ENCODE data around the gene REEP2. TPM values are rescaled to one million over a fixed set of nuclear protein-coding genes. Genes with fewer than 3 reads are reported as not detected.

Gene REEP2
- total RNA-seq, 1 donor from 2014 or later: 17.2 TPM

DNA sequence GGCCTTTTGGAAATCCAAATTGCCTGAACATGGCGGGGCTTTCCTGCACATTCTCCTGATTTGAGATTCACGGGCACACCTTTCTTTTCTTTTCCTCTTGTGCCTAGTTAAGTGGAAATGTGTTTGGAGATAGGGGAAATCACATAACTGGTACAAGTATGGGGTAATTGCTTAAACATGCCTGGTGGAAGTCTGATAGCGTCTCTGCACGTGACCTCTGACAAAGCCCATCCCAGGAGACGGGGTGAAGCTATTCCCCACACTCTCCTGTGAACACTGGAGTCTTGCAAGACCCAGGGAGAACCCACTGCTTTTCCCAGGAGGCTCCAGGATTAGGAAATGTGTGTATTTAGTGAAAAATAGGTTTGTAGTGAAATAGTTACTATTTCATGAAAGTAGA, 2.9 kb upstream of the REEP2 start:
- no peak overlapping the region for H3K4me3 Mint-ChIP-seq (ENCODE audit: unreplicated experiment)
- H3K9me3 Mint-ChIP-seq (ENCODE audit: unreplicated experiment): no peaks in the 10 kb centered on the region

DNA sequence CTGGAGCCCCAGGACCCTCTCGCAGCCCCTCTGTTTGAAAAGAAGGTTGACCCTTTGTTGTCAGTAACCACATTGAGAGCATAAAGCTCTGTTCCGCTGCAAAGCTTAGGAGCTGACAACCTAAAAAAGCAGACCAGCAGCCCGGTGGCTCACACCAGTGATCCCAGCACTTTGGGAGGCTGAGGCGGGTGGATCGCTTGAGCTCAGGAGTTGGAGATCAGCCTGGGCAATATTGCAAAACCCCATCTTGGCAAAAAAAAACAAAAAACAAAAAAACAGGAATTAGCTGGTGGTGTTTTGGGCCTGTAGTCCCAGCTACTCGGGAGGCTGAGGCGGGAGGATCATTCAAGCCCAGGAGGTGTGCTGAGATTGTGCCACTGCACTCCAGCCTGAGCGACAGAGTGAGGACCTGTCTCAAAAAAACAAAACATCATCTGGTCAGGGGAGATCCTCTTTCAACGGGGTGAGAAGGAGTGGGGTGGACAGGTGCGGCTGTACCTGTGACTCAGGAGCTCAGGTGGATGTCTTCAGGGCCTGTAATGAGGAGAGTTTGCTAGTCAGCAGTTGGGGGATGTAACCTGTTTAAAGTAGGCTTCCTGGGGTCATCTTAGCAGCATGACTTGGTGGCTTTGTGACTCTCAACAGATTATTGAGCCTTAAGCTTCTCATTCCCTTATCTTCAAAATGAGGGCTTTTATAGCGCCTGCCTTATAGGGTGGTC, 694 bp upstream of the REEP2 start:
- Mint-ChIP-seq H3K9me3 (ENCODE audit: unreplicated experiment) (no peaks in the 10 kb centered on the region), H3K4me1 (ENCODE audit: low read depth, unreplicated experiment) (no peaks in the 10 kb centered on the region), H3K36me3 (ENCODE audit: low read depth, unreplicated experiment) (peaks cover 8% of the 10 kb centered on the region), H3K4me3 (ENCODE audit: unreplicated experiment) (peak overlapping the region; percentile 89), H3K27ac (ENCODE audit: unreplicated experiment) (no peak overlapping the region), H3K27me3 (ENCODE audit: low read depth, unreplicated experiment) (peaks cover 1% of the 10 kb centered on the region)
- DNase-seq (ENCODE audit: low read depth) (no peak), FAIRE-seq (no peak)
- Histone ChIP-seq H3K36me3 (ENCODE audit: insufficient read depth, low read length) (peaks cover 18% of the 10 kb centered on the region), H3K27me3 (ENCODE audit: insufficient read depth, low read length) (no peaks in the 10 kb centered on the region), H3K9me3 (ENCODE audit: insufficient read depth, low read depth, low read length) (no peaks in the 10 kb centered on the region), H3K9ac (ENCODE audit: low read length) (peak overlapping the region; percentile 73), H4K20me1 (ENCODE audit: insufficient read depth, low read length) (no peaks in the 10 kb centered on the region), H2AFZ (ENCODE audit: low read depth, low read length) (peak overlapping the region; percentile 41), H3K79me2 (ENCODE audit: insufficient read depth, low read length) (no peaks in the 10 kb centered on the region), H3K27ac (ENCODE audit: low read depth, low read length) (no peak overlapping the region), H3K4me2 (ENCODE audit: low read length) (peak overlapping the region; percentile 87), H3K4me3 (ENCODE audit: insufficient read depth, low read depth, low read length) (peak overlapping the region; percentile 65), H3K4me1 (ENCODE audit: insufficient read depth, low read length) (peaks cover 17% of the 10 kb centered on the region)
- TF ChIP-seq EZH2 (IDR thresholded peaks at IDR 0.05; ENCODE audit: insufficient read depth, low read length) (no peak), CTCF (IDR thresholded peaks at IDR 0.05; ENCODE audit: insufficient read depth, low read depth, low read length) (no peak)

More for the DNA sequence above, 2.9 kb upstream of the REEP2 start:
- H3K4me1 ChIP-seq (ENCODE audit: insufficient read depth, low read length): peaks cover 17% of the 10 kb centered on the region
- no peaks in the 10 kb centered on the region for H3K79me2 ChIP-seq (ENCODE audit: insufficient read depth, low read length)
- Mint-ChIP-seq H3K4me1 (ENCODE audit: low read depth, unreplicated experiment) (no peaks in the 10 kb centered on the region), H3K27me3 (ENCODE audit: low read depth, unreplicated experiment) (peaks cover 1% of the 10 kb centered on the region), H3K27ac (ENCODE audit: unreplicated experiment) (no peak overlapping the region), H3K36me3 (ENCODE audit: low read depth, unreplicated experiment) (peaks cover 8% of the 10 kb centered on the region)
- H3K4me3 ChIP-seq (ENCODE audit: insufficient read depth, low read depth, low read length): no peak overlapping the region
- H3K9ac ChIP-seq (ENCODE audit: low read length): no peak overlapping the region
- no peak overlapping the region for H3K4me2 ChIP-seq (ENCODE audit: low read length)
- no peaks in the 10 kb centered on the region for H3K9me3 ChIP-seq (ENCODE audit: insufficient read depth, low read depth, low read length)
- no peak overlapping the region for H3K27ac ChIP-seq (ENCODE audit: low read depth, low read length)
- FAIRE-seq (no peak), DNase-seq (ENCODE audit: low read depth) (no peak)
- H4K20me1 ChIP-seq (ENCODE audit: insufficient read depth, low read length): no peaks in the 10 kb centered on the region
- H3K36me3 ChIP-seq (ENCODE audit: insufficient read depth, low read length): peaks cover 26% of the 10 kb centered on the region
- TF ChIP-seq CTCF (IDR thresholded peaks at IDR 0.05; ENCODE audit: insufficient read depth, low read depth, low read length) (no peak), EZH2 (IDR thresholded peaks at IDR 0.05; ENCODE audit: insufficient read depth, low read length) (no peak)
- no peak overlapping the region for H2AFZ ChIP-seq (ENCODE audit: low read depth, low read length)
- no peaks in the 10 kb centered on the region for H3K27me3 ChIP-seq (ENCODE audit: insufficient read depth, low read length)
